ENCODE results near the gene POLR1A. TPM values are rescaled to one million over a fixed set of nuclear protein-coding genes. Genes with fewer than 3 reads are reported as not detected.

POLR1A gene
- total and polyA plus RNA-seq, 7 donors = 6.1 to 41.6 (median 27.0) TPM

DNA sequence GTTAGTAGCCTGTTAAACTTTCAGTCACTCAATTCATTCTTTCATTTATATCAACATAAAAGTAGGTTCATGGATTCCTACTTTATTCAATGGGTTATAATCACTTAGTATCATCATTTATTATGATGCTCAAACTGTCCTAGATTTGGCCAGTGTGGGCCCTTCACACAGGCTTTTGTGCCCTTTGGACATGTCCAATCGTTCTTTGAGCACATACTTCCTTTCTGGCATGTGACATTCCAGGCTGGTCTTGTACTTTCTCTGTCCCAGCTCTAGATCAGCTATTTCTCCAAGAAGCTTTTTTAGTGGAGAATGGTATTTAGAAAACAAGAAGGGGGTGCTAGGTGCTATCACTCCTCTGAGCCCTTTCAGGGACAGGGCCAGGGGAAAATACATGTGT lies 11.5 kb downstream of the POLR1A start:
- ATAC-seq (no peak), DNase-seq (no peak)
- Histone ChIP-seq H3K4me1 (peaks cover 10% of the 10 kb centered on the region), H3K36me3 (ENCODE audit: insufficient read depth in 1 of 2, low read depth in 1 of 2) (peaks cover 13 to 83% of the 10 kb centered on the region in 2 donors), H3K27me3 (ENCODE audit: insufficient read depth in 3 of 3, low read length in 2 of 3) (no peaks in the 10 kb centered on the region), H3K27ac (no peak overlapping the region), H3K4me3 (no peak overlapping the region), H3K9me3 (no peaks in the 10 kb centered on the region)
- 33 to 71% (median 39%) methylated on average over 1 of the region's 1 CpG for WGBS, 3 donors
- no peak for TF ChIP-seq CTCF (IDR thresholded peaks at IDR 0.05)
- intact Hi-C loops (cut with DNase I) = no loop called here

- peaks cover 17 to 90% of the 10 kb centered on the region in 2 donors for H3K36me3 ChIP-seq (ENCODE audit: insufficient read depth in 1 of 2, low read depth in 1 of 2)
- H3K27ac ChIP-seq = no peak overlapping the region
- DNase-seq (no peak), ATAC-seq (no peak)
- no peaks in the 10 kb centered on the region for H3K27me3 ChIP-seq (ENCODE audit: insufficient read depth in 3 of 3, low read length in 2 of 3)
- peaks cover 3% of the 10 kb centered on the region for H3K4me1 ChIP-seq
- TF ChIP-seq CTCF (IDR thresholded peaks at IDR 0.05) = peak; percentile 23
- H3K9me3 ChIP-seq = no peaks in the 10 kb centered on the region
- no peak overlapping the region for H3K4me3 ChIP-seq
- intact Hi-C loops (cut with DNase I) = loop anchor here in 1 of 2 donors (10.0 kb wide), 1 partner anchor 463 kb away; no protein-coding TSS in a partner anchor
- WGBS, 3 donors = 74 to 82% (median 77%) methylated on average over 14 of the region's 14 CpGs
Measured at GRCh38 chr2:86087936-86088850, 17.5 kb downstream of the POLR1A start.

DNA sequence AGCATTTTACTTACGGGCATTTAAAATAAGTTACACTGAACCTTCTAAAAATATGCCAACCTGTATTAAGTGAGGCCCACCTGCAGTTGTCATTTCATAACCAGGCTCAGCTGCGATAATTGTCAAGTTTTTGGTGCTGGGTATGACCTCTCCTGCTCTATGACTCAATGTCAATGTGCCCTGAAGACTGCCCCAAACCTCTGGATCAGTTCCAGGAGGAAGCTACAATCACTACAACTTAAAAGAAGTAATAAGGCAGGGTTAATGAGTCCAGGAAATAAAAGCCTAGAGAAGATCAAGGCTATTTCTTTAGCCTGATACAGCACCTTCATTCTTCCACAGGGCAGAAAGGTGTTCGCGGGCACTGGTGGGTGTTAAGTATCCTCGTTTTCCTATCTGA lies 22.9 kb downstream of the POLR1A start:
- TF ChIP-seq CTCF (IDR thresholded peaks at IDR 0.05) = no peak
- Histone ChIP-seq H3K36me3 (ENCODE audit: insufficient read depth in 1 of 2, low read depth in 1 of 2) (peaks cover 8 to 85% of the 10 kb centered on the region in 2 donors), H3K27me3 (ENCODE audit: insufficient read depth in 3 of 3, low read length in 2 of 3) (no peaks in the 10 kb centered on the region), H3K4me1 (peaks cover 16% of the 10 kb centered on the region), H3K4me3 (no peak overlapping the region), H3K9me3 (no peaks in the 10 kb centered on the region), H3K27ac (no peak overlapping the region)
- 89% methylated on average over 5 of the region's 5 CpGs for WGBS, 3 donors
- no peak for ATAC-seq
- intact Hi-C loops (cut with DNase I) = loop anchor here in 1 of 2 donors (10.0 kb wide), 1 partner anchor 458 kb away; no protein-coding TSS in a partner anchor
- no peak for DNase-seq

DNA sequence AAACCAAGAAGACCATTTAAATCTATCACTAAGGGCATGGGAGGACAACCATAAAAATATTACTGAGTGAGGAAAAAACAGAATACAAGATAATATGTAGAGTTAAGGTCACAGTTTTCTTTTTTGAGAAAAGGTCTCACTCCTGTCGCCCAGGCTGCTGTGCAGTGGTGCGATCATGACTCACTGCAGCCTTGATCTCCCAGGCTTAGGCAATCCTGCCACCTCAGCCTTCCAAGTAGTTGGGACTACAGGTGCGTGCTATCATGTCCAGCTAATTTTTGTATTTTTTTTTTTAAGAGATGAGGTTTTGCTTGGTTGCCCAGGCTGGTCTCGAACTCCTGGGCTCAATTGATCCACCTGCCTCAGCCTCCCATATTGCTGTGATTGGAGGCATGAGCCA lies 24.0 kb downstream of the POLR1A start:
- TF ChIP-seq CTCF (IDR thresholded peaks at IDR 0.05) = no peak
- H3K36me3 ChIP-seq (ENCODE audit: insufficient read depth in 1 of 2, low read depth in 1 of 2) = peaks cover 8 to 85% of the 10 kb centered on the region in 2 donors
- ATAC-seq = no peak
- H3K4me1 ChIP-seq = peaks cover 16% of the 10 kb centered on the region
- no peak overlapping the region for H3K4me3 ChIP-seq
- no peaks in the 10 kb centered on the region for H3K27me3 ChIP-seq (ENCODE audit: insufficient read depth in 3 of 3, low read length in 2 of 3)
- 93 to 98% (median 94%) methylated on average over 4 of the region's 4 CpGs for WGBS, 3 donors
- no peak overlapping the region for H3K27ac ChIP-seq
- intact Hi-C loops (cut with DNase I) = loop anchor here in 1 of 2 donors (2.0 to 10.0 kb wide), 2 partner anchors 193 to 457 kb away; partner anchors contain the start of gene ST3GAL5
- no peak for DNase-seq
- no peaks in the 10 kb centered on the region for H3K9me3 ChIP-seq

All from psoas muscle (tissue), 8 donors.